Measurements from ENCODE around the gene SLC4A9.

Gene SLC4A9

GRCh38 chr5:140361901-140362300 is 1.9 kb downstream of the SLC4A9 start:
- DNase-seq: no peak

GRCh38 chr5:140362311-140362710 is 2.3 kb downstream of the SLC4A9 start:
- no peak for DNase-seq

- peak in 45 of 56 donors; percentile 3 to 78 (median 38) for DNase-seq
Measured at GRCh38 chr5:140362875-140363630, 3.1 kb downstream of the SLC4A9 start.

GRCh38 chr5:140363631-140364471 is 3.9 kb downstream of the SLC4A9 start:
- no peak for DNase-seq

- DNase-seq: no peak
Measured at GRCh38 chr5:140364472-140364765, 4.4 kb downstream of the SLC4A9 start.

GRCh38 chr5:140365282-140365681 is 5.3 kb downstream of the SLC4A9 start:
- no peak for DNase-seq

GRCh38 chr5:140365941-140366340 is 5.9 kb downstream of the SLC4A9 start:
- no peak for DNase-seq

GRCh38 chr5:140366589-140367255 is 6.7 kb downstream of the SLC4A9 start:
- DNase-seq: no peak

GRCh38 chr5:140367256-140368013 is 7.4 kb downstream of the SLC4A9 start:
- DNase-seq: no peak

GRCh38 chr5:140371356-140372151 is 11.6 kb downstream of the SLC4A9 start:
- no peak for DNase-seq

- DNase-seq: peak in 37 of 56 donors; percentile 8 to 72 (median 28)
Measured at GRCh38 chr5:140372971-140373487, 13.0 kb downstream of the SLC4A9 start.

GRCh38 chr5:140381351-140381750 is 21.4 kb downstream of the SLC4A9 start:
- no peak for DNase-seq

- no peak for DNase-seq
Measured at GRCh38 chr5:140381972-140382371, 22.0 kb downstream of the SLC4A9 start.

GRCh38 chr5:140382866-140383265 is 22.9 kb downstream of the SLC4A9 start:
- no peak for DNase-seq

GRCh38 chr5:140383300-140383699 is 23.3 kb downstream of the SLC4A9 start:
- no peak for DNase-seq

- DNase-seq: no peak
Measured at GRCh38 chr5:140388052-140388451, 28.1 kb downstream of the SLC4A9 start.

GRCh38 chr5:140391312-140391711 is 31.3 kb downstream of the SLC4A9 start:
- DNase-seq: no peak

- no peak for DNase-seq
Measured at GRCh38 chr5:140391732-140392131, 31.7 kb downstream of the SLC4A9 start.

- DNase-seq: no peak
Measured at GRCh38 chr5:140393738-140394137, 33.7 kb downstream of the SLC4A9 start.

GRCh38 chr5:140398379-140398811 is 38.4 kb downstream of the SLC4A9 start:
- no peak for DNase-seq

Measured in amygdala (tissue), 56 donors.